OCI-LY1 (cell line): Measurements from ENCODE around the gene RNU1-4.
"Not testable (repeated sequence)": the region's sequence is repeated elsewhere in the genome, so short reads cannot be mapped to it uniquely, and the experiment has no call there.

Experiments used
- CTCF ChIP-seq: fragments of 200-600 bp; sonication (generic), shearing (Covaris generic); IDR thresholded peaks from 2 replicates; pipeline ENCODE4 v1.5.1; 2017; ENCODE audit warnings: mild to moderate bottlenecking, antibody characterized with exemption, low read length, moderate library complexity, mixed read lengths
- EZH2 ChIP-seq: fragments of 200-600 bp; sonication (generic), shearing (Covaris generic); IDR thresholded peaks from 2 replicates; pipeline ENCODE4 v1.8.0; 2017; ENCODE audit warnings: borderline replicate concordance, mixed run types, mild to moderate bottlenecking, antibody characterized with exemption, low read length, moderate library complexity, mixed read lengths

GRCh38 chr1:16712582-16712981 is 27.7 kb upstream of the RNU1-4 start:
- TF ChIP-seq CTCF, EZH2: not testable (repeated sequence)
